Measurements from ENCODE around the gene APOL3. TPM values are rescaled to one million over a fixed set of nuclear protein-coding genes. Genes with fewer than 3 reads are reported as not detected.
"Not testable (repeated sequence)": the region's sequence is repeated elsewhere in the genome, so short reads cannot be mapped to it uniquely, and the experiment has no call there.

The APOL3 gene
- total RNA-seq, 4 donors from 2014 or later, result 60.9 to 149 (median 91.1) TPM

- TF ChIP-seq POLR2A (IDR thresholded peaks at IDR 0.05) (no peak), CTCF (IDR thresholded peaks at IDR 0.05) (no peak)
- DNase-seq (ENCODE audit: low spot score in 2 of 2), result no peak
- H3K9me3 ChIP-seq, result no peaks in the 10 kb centered on the region
- H3K27ac ChIP-seq, result peak overlapping the region; percentile 85 to 96 (median 92)
- WGBS, 2 donors, result 84 to 91% methylated on average over 12 of the region's 12 CpGs
- H3K4me1 ChIP-seq, result peaks cover 0 to 82% (median 71%) of the 10 kb centered on the region in 4 donors
- H3K4me3 ChIP-seq, result no peak overlapping the region
- H3K36me3 ChIP-seq, result peaks cover 0 to 7% (median 0%) of the 10 kb centered on the region in 3 donors
- H3K27me3 ChIP-seq, result no peaks in the 10 kb centered on the region
These were observed 6.8 kb downstream of the APOL3 start for GRCh38 chr22:36153501-36154422.

GRCh38 chr22:36152821-36153220 lies 7.7 kb downstream of the APOL3 start:
- Histone ChIP-seq H3K4me1 (peaks cover 0 to 81% (median 66%) of the 10 kb centered on the region in 4 donors), H3K27ac (peak overlapping the region in 3 of 4 donors; percentile 31 to 96 (median 95)), H3K36me3 (peaks cover 0 to 14% (median 0%) of the 10 kb centered on the region in 3 donors)
- not testable (repeated sequence) for H3K27me3 ChIP-seq; DNase-seq (ENCODE audit: low spot score in 2 of 2); H3K4me3 ChIP-seq; H3K9me3 ChIP-seq
- WGBS, 2 donors, result 87 to 93% methylated on average over 4 of the region's 4 CpGs

- Histone ChIP-seq H3K9me3 (no peaks in the 10 kb centered on the region), H3K27me3 (no peaks in the 10 kb centered on the region), H3K36me3 (peaks cover 0 to 14% (median 0%) of the 10 kb centered on the region in 3 donors), H3K4me3 (no peak overlapping the region), H3K27ac (peak overlapping the region in 3 of 4 donors; percentile 69 to 96 (median 95)), H3K4me1 (peaks cover 0 to 81% (median 61%) of the 10 kb centered on the region in 4 donors)
- 91 to 94% methylated on average over 3 of the region's 3 CpGs for WGBS, 2 donors
- TF ChIP-seq CTCF (IDR thresholded peaks at IDR 0.05) (no peak), POLR2A (IDR thresholded peaks at IDR 0.05) (no peak), EP300 (IDR thresholded peaks at IDR 0.05) (no peak)
- no peak for DNase-seq (ENCODE audit: low spot score in 2 of 2)
These were observed 8.5 kb downstream of the APOL3 start for GRCh38 chr22:36152088-36152487.

- peak overlapping the region; percentile 69 to 96 (median 90) for H3K27ac ChIP-seq
- WGBS, 2 donors, result 30 to 40% methylated on average over 3 of the region's 3 CpGs
- peaks cover 0 to 78% (median 56%) of the 10 kb centered on the region in 4 donors for H3K4me1 ChIP-seq
- peaks cover 0 to 14% (median 0%) of the 10 kb centered on the region in 3 donors for H3K36me3 ChIP-seq
- no peaks in the 10 kb centered on the region for H3K9me3 ChIP-seq
- TF ChIP-seq POLR2A (IDR thresholded peaks at IDR 0.05), result no peak
- TF ChIP-seq EP300 (IDR thresholded peaks at IDR 0.05), result peak; percentile 69 to 84
- no peak for TF ChIP-seq CTCF (IDR thresholded peaks at IDR 0.05)
- DNase-seq (ENCODE audit: low spot score in 2 of 2), result peak in 1 of 2 donors; percentile 66
- H3K27me3 ChIP-seq, result no peaks in the 10 kb centered on the region
- no peak overlapping the region for H3K4me3 ChIP-seq
These were observed 9.5 kb downstream of the APOL3 start for GRCh38 chr22:36151006-36151595.

- Histone ChIP-seq H3K4me3 (no peak overlapping the region), H3K36me3 (peaks cover 0 to 15% (median 0%) of the 10 kb centered on the region in 3 donors), H3K27me3 (no peaks in the 10 kb centered on the region), H3K4me1 (peaks cover 0 to 71% (median 44%) of the 10 kb centered on the region in 4 donors), H3K9me3 (no peaks in the 10 kb centered on the region), H3K27ac (peak overlapping the region in 3 of 4 donors; percentile 69 to 96 (median 95))
- TF ChIP-seq EP300 (IDR thresholded peaks at IDR 0.05) (no peak), CTCF (IDR thresholded peaks at IDR 0.05) (no peak), POLR2A (IDR thresholded peaks at IDR 0.05) (no peak)
- no peak for DNase-seq (ENCODE audit: low spot score in 2 of 2)
- WGBS, 2 donors, result 81 to 93% methylated on average over 4 of the region's 4 CpGs
These were observed 11.1 kb downstream of the APOL3 start for GRCh38 chr22:36149441-36149840.
